Measurements from ENCODE around the gene ATMIN. TPM values are rescaled to one million over a fixed set of nuclear protein-coding genes. Genes with fewer than 3 reads are reported as not detected.
A peak's percentile ranks its signal among the peaks of the same experiment; 100 is the strongest.

ATMIN gene
- total and polyA plus RNA-seq, 5 donors from 2014 or later, result 25.9 to 42.9 (median 32.1) TPM

DNA sequence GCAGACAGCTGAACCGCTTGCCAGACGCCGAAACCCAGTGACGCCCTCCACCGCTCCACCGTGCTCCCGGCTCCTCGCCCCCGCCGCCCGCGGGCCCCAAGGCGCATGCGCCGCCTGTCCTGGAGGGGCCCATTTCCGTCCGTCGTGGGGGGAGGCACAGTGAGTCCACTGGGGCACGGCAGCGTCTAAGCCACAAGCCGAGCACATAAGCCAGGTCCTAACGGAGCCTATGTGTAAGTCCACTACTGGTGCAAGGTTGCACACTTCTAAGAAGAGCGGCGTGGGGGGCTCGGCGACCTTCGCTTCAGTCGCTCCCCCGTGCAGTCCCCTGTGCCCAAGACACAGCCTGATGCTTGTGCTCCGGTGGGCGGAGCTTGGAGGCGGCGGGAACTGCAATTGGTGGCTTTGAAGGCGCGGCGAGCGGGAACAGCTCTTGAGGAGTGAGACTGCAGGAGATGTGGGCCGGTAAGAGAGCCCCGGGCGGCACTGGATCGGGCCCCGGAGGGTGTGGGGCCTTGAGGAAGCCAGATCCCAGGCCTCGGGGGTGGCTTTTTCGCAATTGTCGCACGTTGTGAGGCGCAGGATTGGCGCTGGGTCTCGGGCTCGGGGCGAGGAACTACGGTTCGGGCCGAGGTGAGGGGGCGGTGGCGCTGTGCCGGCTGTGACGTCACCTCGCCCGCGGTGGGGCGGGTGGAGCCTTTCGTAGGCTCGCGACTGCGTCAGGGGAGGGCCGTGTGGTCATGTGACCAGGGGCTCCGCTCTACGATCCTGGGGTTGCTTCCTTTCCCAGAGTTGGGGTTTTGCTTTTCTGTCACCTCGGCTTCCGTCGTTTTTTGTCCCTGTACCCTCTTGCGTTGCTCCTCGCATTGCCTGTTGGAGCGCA, 28.6 kb upstream of the ATMIN start, which contains the start of the genes CENPN and CMC2:
TSS of gene CENPN (plus strand) at position 402 of the 883 bp plus-strand sequence. CDS start 4,726 bp downstream, outside the sequence.
TSS of gene CMC2 (minus strand) at position 73 of the 883 bp plus-strand sequence. CDS start 9,491 bp downstream, outside the sequence.
- peak within 1 kb of the TSS; percentile 98 for H3K27ac ChIP-seq (ENCODE audit: insufficient read depth, low read length, poor library complexity, severe bottlenecking)
- Mint-ChIP-seq H3K4me3 (peak within 1 kb of the TSS; percentile 95 to 99 (median 97)), H3K27me3 (peaks cover 7% of the 10 kb centered on the region), H3K36me3 (peaks cover 3% of the 10 kb centered on the region), H3K4me1 (peaks cover 21 to 54% (median 28%) of the 10 kb centered on the region in 4 donors), H3K27ac (peak within 1 kb of the TSS; percentile 97 to 100 (median 99)), H3K9me3 (no peaks in the 10 kb centered on the region)
- DNase-seq (peak; percentile 96 to 100 (median 99)), ATAC-seq (ENCODE audit: low read depth in 2 of 2) (peak; percentile 85 to 87)
- peaks cover 37% of the 10 kb centered on the region for H3K4me1 ChIP-seq (ENCODE audit: control insufficient read depth, insufficient read depth, low read length, poor library complexity, severe bottlenecking)
- no peaks in the 10 kb centered on the region for H3K27me3 ChIP-seq (ENCODE audit: control insufficient read depth, insufficient read depth, low read length)
- peak within 1 kb of the TSS; percentile 93 for H3K4me3 ChIP-seq (ENCODE audit: low read depth, low read length)
- H3K9me3 ChIP-seq (ENCODE audit: control insufficient read depth in 2 of 2, low read length in 2 of 2), result no peaks in the 10 kb centered on the region
- no peaks in the 10 kb centered on the region for H3K36me3 ChIP-seq (ENCODE audit: control insufficient read depth, insufficient read depth, low read length)

DNA sequence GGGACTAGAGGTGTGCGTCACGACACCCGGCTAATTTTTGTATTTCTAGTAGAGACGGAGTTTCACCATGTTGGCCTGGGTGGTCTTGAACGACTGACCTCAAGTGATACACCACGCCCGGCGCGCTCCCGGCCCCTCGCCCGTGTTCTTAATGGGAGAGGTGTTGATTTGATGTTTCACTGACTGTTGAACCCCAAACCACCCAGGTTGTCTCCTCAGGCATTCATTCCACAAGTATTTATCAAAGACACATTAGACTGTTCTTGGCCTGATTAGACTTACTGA, 27.2 kb upstream of the ATMIN start:
- H3K36me3 Mint-ChIP-seq, result peaks cover 6% of the 10 kb centered on the region
- Histone ChIP-seq H3K9me3 (ENCODE audit: control insufficient read depth in 2 of 2, low read length in 2 of 2) (no peaks in the 10 kb centered on the region), H3K4me3 (ENCODE audit: low read depth, low read length) (peak overlapping the region; percentile 91), H3K36me3 (ENCODE audit: control insufficient read depth, insufficient read depth, low read length) (no peaks in the 10 kb centered on the region), H3K4me1 (ENCODE audit: control insufficient read depth, insufficient read depth, low read length, poor library complexity, severe bottlenecking) (peaks cover 28% of the 10 kb centered on the region), H3K27me3 (ENCODE audit: control insufficient read depth, insufficient read depth, low read length) (no peaks in the 10 kb centered on the region), H3K27ac (ENCODE audit: insufficient read depth, low read length, poor library complexity, severe bottlenecking) (peak overlapping the region; percentile 98)
- peaks cover 7% of the 10 kb centered on the region for H3K27me3 Mint-ChIP-seq
- peaks cover 12 to 42% (median 17%) of the 10 kb centered on the region in 4 donors for H3K4me1 Mint-ChIP-seq
- peak overlapping the region; percentile 97 to 100 (median 99) for H3K27ac Mint-ChIP-seq
- peak overlapping the region; percentile 95 to 99 (median 97) for H3K4me3 Mint-ChIP-seq
- DNase-seq (no peak), ATAC-seq (ENCODE audit: low read depth in 2 of 2) (no peak)
- H3K9me3 Mint-ChIP-seq, result no peaks in the 10 kb centered on the region

DNA sequence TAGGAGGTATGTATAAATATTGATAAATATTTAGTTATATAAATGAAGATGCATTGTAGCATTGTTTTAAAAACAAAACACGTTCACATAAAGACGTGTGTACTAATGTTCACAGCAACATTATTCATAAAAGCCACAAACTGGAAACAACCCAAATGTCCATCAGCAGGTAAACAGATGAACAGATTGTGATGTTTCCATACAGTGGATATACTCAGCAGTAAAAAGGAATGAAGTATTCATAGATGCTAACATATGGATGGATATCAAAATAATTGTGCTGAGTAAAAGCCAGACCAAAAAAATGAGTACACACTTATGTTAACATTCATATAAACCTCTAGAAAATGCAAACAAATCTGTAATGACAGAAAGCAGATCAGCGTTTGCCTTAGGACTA, 22.7 kb upstream of the ATMIN start:
- no peaks in the 10 kb centered on the region for H3K27me3 Mint-ChIP-seq

DNA sequence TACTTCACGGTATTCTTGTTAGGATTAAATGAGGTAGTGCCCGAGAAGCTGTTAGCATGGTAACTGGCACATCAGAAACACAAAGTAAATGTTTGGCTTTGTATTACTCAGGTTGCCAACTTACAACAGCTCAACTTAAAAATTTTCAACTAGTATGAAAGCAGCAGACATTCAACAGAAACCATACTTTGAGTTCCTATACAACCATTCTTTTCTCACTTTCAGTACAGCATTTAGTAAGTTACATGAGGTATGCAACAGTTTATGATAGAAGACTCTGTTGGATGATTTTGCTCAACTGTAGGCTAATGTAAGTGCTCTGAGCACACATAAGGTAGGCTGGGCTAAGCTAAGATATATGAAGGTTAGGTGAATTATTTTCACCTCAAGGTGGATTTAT, 21.0 kb upstream of the ATMIN start:
- no peak overlapping the region for H3K27ac ChIP-seq (ENCODE audit: insufficient read depth, low read length, poor library complexity, severe bottlenecking)
- no peak for ATAC-seq (ENCODE audit: low read depth in 2 of 2)
- H3K4me1 Mint-ChIP-seq, result peaks cover 0 to 18% (median 4%) of the 10 kb centered on the region in 4 donors

More for the DNA sequence above, 22.7 kb upstream of the ATMIN start:
- H3K4me1 ChIP-seq (ENCODE audit: control insufficient read depth, insufficient read depth, low read length, poor library complexity, severe bottlenecking), result no peaks in the 10 kb centered on the region
- Mint-ChIP-seq H3K4me3 (no peak overlapping the region), H3K36me3 (peaks cover 21% of the 10 kb centered on the region), H3K27ac (no peak overlapping the region), H3K9me3 (no peaks in the 10 kb centered on the region), H3K4me1 (peaks cover 0 to 18% (median 9%) of the 10 kb centered on the region in 4 donors)
- H3K27ac ChIP-seq (ENCODE audit: insufficient read depth, low read length, poor library complexity, severe bottlenecking), result no peak overlapping the region
- no peaks in the 10 kb centered on the region for H3K36me3 ChIP-seq (ENCODE audit: control insufficient read depth, insufficient read depth, low read length)
- H3K4me3 ChIP-seq (ENCODE audit: low read depth, low read length), result no peak overlapping the region
- no peaks in the 10 kb centered on the region for H3K9me3 ChIP-seq (ENCODE audit: control insufficient read depth in 2 of 2, low read length in 2 of 2)
- ATAC-seq (ENCODE audit: low read depth in 2 of 2) (no peak), DNase-seq (no peak)
- H3K27me3 ChIP-seq (ENCODE audit: control insufficient read depth, insufficient read depth, low read length), result no peaks in the 10 kb centered on the region

DNA sequence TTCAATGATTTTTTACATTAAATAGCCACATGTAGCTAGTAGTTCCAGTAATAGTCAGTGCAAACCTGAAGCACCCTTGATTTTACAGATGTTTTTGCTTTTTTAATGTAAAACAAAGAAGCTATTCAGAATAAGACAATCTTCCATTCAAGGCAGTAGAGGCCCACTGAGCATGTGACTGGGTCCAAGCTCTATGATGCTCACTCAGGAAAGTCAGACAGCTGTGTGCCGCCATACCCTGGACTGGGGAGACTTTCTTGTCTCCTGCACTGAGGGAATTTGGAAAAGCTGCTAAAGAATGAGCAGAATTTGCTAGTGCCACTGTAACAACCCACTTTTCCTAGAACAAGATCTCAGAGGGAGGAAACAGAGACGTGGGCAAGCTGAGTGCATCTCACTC, 17.1 kb upstream of the ATMIN start:
- Mint-ChIP-seq H3K27me3 (no peaks in the 10 kb centered on the region), H3K36me3 (peaks cover 26% of the 10 kb centered on the region), H3K27ac (peak overlapping the region in 1 of 3 donors; percentile 47), H3K4me3 (no peak overlapping the region), H3K4me1 (peaks cover 0 to 11% (median 3%) of the 10 kb centered on the region in 4 donors), H3K9me3 (no peaks in the 10 kb centered on the region)
- ATAC-seq (ENCODE audit: low read depth in 2 of 2) (no peak), DNase-seq (no peak)
- Histone ChIP-seq H3K9me3 (ENCODE audit: control insufficient read depth in 2 of 2, low read length in 2 of 2) (no peaks in the 10 kb centered on the region), H3K4me1 (ENCODE audit: control insufficient read depth, insufficient read depth, low read length, poor library complexity, severe bottlenecking) (no peaks in the 10 kb centered on the region), H3K36me3 (ENCODE audit: control insufficient read depth, insufficient read depth, low read length) (peaks cover 10% of the 10 kb centered on the region), H3K4me3 (ENCODE audit: low read depth, low read length) (no peak overlapping the region), H3K27ac (ENCODE audit: insufficient read depth, low read length, poor library complexity, severe bottlenecking) (no peak overlapping the region), H3K27me3 (ENCODE audit: control insufficient read depth, insufficient read depth, low read length) (no peaks in the 10 kb centered on the region)

More for the DNA sequence above, 21.0 kb upstream of the ATMIN start:
- Histone ChIP-seq H3K4me3 (ENCODE audit: low read depth, low read length) (no peak overlapping the region), H3K27me3 (ENCODE audit: control insufficient read depth, insufficient read depth, low read length) (no peaks in the 10 kb centered on the region), H3K4me1 (ENCODE audit: control insufficient read depth, insufficient read depth, low read length, poor library complexity, severe bottlenecking) (no peaks in the 10 kb centered on the region), H3K9me3 (ENCODE audit: control insufficient read depth in 2 of 2, low read length in 2 of 2) (no peaks in the 10 kb centered on the region), H3K36me3 (ENCODE audit: control insufficient read depth, insufficient read depth, low read length) (peaks cover 4% of the 10 kb centered on the region)
- DNase-seq, result no peak
- H3K36me3 Mint-ChIP-seq, result peaks cover 28% of the 10 kb centered on the region
- H3K27me3 Mint-ChIP-seq, result no peaks in the 10 kb centered on the region
- H3K9me3 Mint-ChIP-seq, result no peaks in the 10 kb centered on the region
- peak overlapping the region in 1 of 3 donors; percentile 84 for H3K27ac Mint-ChIP-seq
- H3K4me3 Mint-ChIP-seq, result no peak overlapping the region

DNA sequence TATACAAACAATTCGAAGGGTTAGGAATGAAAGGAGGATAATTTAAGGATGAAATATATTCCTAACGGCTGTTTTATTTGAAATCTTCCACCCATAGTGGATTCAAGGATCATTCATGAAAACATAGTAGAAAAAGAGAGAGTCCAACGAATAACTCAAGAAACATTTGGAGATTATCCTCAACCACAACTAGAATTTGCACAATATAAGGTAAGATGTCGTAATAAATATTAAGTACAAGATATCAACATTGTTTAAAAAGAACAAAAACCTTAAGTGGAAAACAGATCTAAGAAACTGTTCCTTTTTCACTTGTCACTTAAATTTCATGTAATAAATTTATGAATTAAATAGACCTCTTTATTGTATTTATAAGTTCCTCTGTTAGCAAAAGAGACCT, 9.2 kb upstream of the ATMIN start:
- Histone ChIP-seq H3K36me3 (ENCODE audit: control insufficient read depth, insufficient read depth, low read length) (peaks cover 3% of the 10 kb centered on the region), H3K27ac (ENCODE audit: insufficient read depth, low read length, poor library complexity, severe bottlenecking) (no peak overlapping the region), H3K4me3 (ENCODE audit: low read depth, low read length) (no peak overlapping the region), H3K27me3 (ENCODE audit: control insufficient read depth, insufficient read depth, low read length) (no peaks in the 10 kb centered on the region), H3K9me3 (ENCODE audit: control insufficient read depth in 2 of 2, low read length in 2 of 2) (no peaks in the 10 kb centered on the region), H3K4me1 (ENCODE audit: control insufficient read depth, insufficient read depth, low read length, poor library complexity, severe bottlenecking) (no peaks in the 10 kb centered on the region)
- Mint-ChIP-seq H3K4me3 (no peak overlapping the region), H3K4me1 (no peaks in the 10 kb centered on the region), H3K27me3 (no peaks in the 10 kb centered on the region), H3K27ac (no peak overlapping the region), H3K36me3 (peaks cover 11% of the 10 kb centered on the region), H3K9me3 (no peaks in the 10 kb centered on the region)
- DNase-seq (no peak), ATAC-seq (ENCODE audit: low read depth in 2 of 2) (no peak)

DNA sequence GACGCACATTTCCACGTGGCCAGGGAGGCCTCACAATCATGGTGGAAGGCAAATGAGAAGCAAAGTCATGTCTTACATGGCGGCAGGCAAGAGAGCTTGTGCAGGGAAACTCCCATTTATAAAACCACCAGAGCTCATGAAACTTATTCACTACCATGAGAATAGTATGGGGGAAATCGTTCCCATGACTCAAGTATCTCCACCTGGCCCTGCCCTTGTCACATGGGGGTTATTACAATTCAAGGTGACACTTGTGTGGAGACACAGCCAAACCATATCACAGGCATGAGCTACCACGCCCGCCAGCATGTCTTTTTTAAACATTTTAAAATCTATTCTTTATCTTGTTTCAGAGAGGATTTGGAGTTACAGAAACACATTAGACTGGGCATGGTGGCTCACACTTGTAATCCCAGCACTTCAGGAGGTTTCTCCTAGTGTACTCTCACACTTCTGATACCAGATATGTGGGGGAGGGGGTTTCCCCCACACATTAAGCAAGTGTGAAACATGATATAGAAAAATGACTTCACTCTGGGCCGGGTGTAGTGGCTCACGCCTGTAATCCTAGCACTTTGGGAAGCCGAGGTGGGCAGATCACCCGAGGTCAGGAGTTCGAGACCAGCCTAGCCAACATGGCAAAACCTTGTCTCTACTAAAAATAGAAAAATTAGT, 5.6 kb upstream of the ATMIN start:
- H3K36me3 Mint-ChIP-seq, result peaks cover 8% of the 10 kb centered on the region
- Histone ChIP-seq H3K36me3 (ENCODE audit: control insufficient read depth, insufficient read depth, low read length) (peaks cover 3% of the 10 kb centered on the region), H3K4me1 (ENCODE audit: control insufficient read depth, insufficient read depth, low read length, poor library complexity, severe bottlenecking) (no peaks in the 10 kb centered on the region), H3K9me3 (ENCODE audit: control insufficient read depth in 2 of 2, low read length in 2 of 2) (no peaks in the 10 kb centered on the region), H3K4me3 (ENCODE audit: low read depth, low read length) (no peak overlapping the region), H3K27ac (ENCODE audit: insufficient read depth, low read length, poor library complexity, severe bottlenecking) (no peak overlapping the region), H3K27me3 (ENCODE audit: control insufficient read depth, insufficient read depth, low read length) (no peaks in the 10 kb centered on the region)
- no peak overlapping the region for H3K4me3 Mint-ChIP-seq
- no peaks in the 10 kb centered on the region for H3K27me3 Mint-ChIP-seq
- no peak for DNase-seq
- no peak overlapping the region for H3K27ac Mint-ChIP-seq
- no peaks in the 10 kb centered on the region for H3K9me3 Mint-ChIP-seq
- no peak for ATAC-seq (ENCODE audit: low read depth in 2 of 2)
- peaks cover 0 to 1% (median 0%) of the 10 kb centered on the region in 4 donors for H3K4me1 Mint-ChIP-seq
